A549 treated with CORT108297 at 1 μM for 4 hours (cell line): ENCODE results near the gene SNRPA. TPM values are rescaled to one million over a fixed set of nuclear protein-coding genes. Genes with fewer than 3 reads are reported as not detected.

Experiments used
- total RNA-seq: library from RNA; stranded (reverse); fragments of 200-300 nt; extraction: Qiagen RNA extraction; gene quantifications from 5 replicates; pipeline ENCODE4 v1.2.3, GENCODE V29; 2022

The SNRPA gene
- 155 to 192 TPM (median 160 TPM) in 5 replicates for total RNA-seq

GRCh38 chr19:40750874-40751537 is at the start of gene SNRPA:
TSS of gene SNRPA (plus strand) at chr19:40751203. CDS start at chr19:40751409, 206 bp downstream.

GRCh38 chr19:40716482-40717324 is 34.3 kb upstream of the SNRPA start, which contains the start of the genes COQ8B and ITPKC:
TSS of gene COQ8B (minus strand) at chr19:40716886. CDS start at chr19:40714632, 2,254 bp downstream.
TSS of gene ITPKC (plus strand) at chr19:40717112. CDS start at chr19:40717136, 24 bp downstream.

GRCh38 chr19:40750058-40750873 is 737 bp upstream of the SNRPA start, which contains the start of gene ACTMAP:
TSS of gene ACTMAP (minus strand) at chr19:40750477. CDS start at chr19:40749803, 674 bp downstream.

GRCh38 chr19:40774916-40775631 is 24.1 kb downstream of the SNRPA start, which contains the start of gene MIA:
TSS of gene MIA (plus strand) at chr19:40775521. CDS start at chr19:40775543, 22 bp downstream.

GRCh38 chr19:40777937-40778705 is 27.1 kb downstream of the SNRPA start, which contains the start of gene RAB4B:
TSS of gene RAB4B (plus strand) at chr19:40778247. CDS start at chr19:40778376, 129 bp downstream.

GRCh38 chr19:40798683-40799557 is 47.9 kb downstream of the SNRPA start, which contains the start of gene EGLN2:
TSS of gene EGLN2 (plus strand) at chr19:40799191. CDS start at chr19:40800573, 1,382 bp downstream.

Other genes starting within 250 kb of the SNRPA start
- 102 to 155 TPM (median 145 TPM) in 5 replicates for gene SHKBP1, start 174.3 kb upstream of the SNRPA start, total RNA-seq
- gene LTBP4, start 149.8 kb upstream of the SNRPA start, total RNA-seq = 42.1 to 73.1 TPM (median 63.4 TPM) in 5 replicates
- gene NUMBL, start 60.6 kb upstream of the SNRPA start, total RNA-seq = 48.5 to 75.7 TPM (median 69.8 TPM) in 5 replicates
- 65.4 to 82.0 TPM (median 78.4 TPM) in 5 replicates for gene COQ8B, start 34.3 kb upstream of the SNRPA start, total RNA-seq
- gene ITPKC, start 34.1 kb upstream of the SNRPA start, total RNA-seq = 18.0 to 22.5 TPM (median 20.6 TPM) in 5 replicates
- gene ACTMAP, start 726 bp upstream of the SNRPA start, total RNA-seq = 15.0 to 18.8 TPM (median 18.3 TPM) in 5 replicates
- gene MIA, start 24.3 kb downstream of the SNRPA start, total RNA-seq = 0.57 TPM in 1 of 5 replicates, not detected in the others
- 14.5 to 21.3 TPM (median 20.2 TPM) in 5 replicates for gene RAB4B, start 27.0 kb downstream of the SNRPA start, total RNA-seq
- 66.7 to 94.6 TPM (median 91.9 TPM) in 5 replicates for gene EGLN2, start 48.0 kb downstream of the SNRPA start, total RNA-seq
- 0.10 TPM in 1 of 5 replicates, not detected in the others for gene CYP2A6, start 99.2 kb downstream of the SNRPA start, total RNA-seq
- gene CYP2A7, start 131.0 kb downstream of the SNRPA start, total RNA-seq = not detected in 5 replicates
- 0.05 to 0.08 TPM in 2 of 5 replicates, not detected in the others for gene CYP2B6, start 240.1 kb downstream of the SNRPA start, total RNA-seq